HG02970 (cell line): ENCODE measurements around the gene SLC25A30.
"Not testable (repeated sequence)": the region's sequence is repeated elsewhere in the genome, so short reads cannot be mapped to it uniquely, and the experiment has no call there.

Experiments
- ATAC-seq: cut with Tn5 transposase; IDR thresholded peaks from one replicate; pipeline ENCODE4 v1.9.1; 2021; ENCODE audit warnings: mild to moderate bottlenecking, moderate library complexity, moderate number of reproducible peaks; ENCODE audit not compliant: unreplicated experiment, low FRiP score

Gene SLC25A30

DNA sequence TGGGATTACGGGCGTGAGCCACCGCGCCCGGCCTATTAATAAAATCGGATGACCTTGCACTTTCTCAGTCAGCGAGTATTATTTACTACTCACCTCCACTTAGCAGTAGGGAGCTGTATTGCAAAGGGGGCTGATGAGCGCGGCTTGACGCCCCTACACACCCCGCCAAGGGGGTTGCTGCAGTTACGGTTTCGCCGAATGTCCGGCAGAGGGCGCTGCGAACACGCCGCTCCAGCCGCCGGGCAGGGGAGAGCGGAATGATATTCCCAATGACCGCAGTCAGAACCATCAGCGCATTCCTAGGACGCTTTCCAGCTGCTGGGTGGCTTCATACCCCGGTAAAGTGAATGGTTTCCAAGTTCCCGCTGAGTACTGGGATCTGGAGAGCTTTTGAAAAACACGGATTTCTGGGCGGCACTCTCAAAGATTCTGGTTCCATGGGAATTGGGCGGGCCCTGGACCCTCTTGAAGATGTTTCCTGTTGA, 47.2 kb downstream of the SLC25A30 start:
- ATAC-seq = no peak

DNA sequence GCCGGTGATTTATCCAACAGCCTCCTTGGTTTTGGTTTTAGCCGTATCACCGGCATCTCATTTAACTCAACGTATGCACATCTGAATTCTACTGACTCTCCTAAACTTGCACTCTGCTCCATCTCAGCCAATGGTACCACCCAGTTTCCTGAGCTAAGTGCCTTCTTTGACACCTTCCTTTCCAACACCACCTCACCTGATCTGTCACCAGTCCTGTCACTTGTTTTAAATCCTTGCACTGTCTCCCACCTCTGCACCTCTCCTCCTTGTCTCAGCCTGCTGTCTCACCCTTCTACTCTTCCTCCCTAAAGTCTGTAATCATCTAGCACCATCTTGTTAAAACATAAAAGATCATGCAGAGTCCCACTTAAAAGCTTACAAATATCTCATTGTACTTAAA, 49.1 kb downstream of the SLC25A30 start:
- no peak for ATAC-seq

DNA sequence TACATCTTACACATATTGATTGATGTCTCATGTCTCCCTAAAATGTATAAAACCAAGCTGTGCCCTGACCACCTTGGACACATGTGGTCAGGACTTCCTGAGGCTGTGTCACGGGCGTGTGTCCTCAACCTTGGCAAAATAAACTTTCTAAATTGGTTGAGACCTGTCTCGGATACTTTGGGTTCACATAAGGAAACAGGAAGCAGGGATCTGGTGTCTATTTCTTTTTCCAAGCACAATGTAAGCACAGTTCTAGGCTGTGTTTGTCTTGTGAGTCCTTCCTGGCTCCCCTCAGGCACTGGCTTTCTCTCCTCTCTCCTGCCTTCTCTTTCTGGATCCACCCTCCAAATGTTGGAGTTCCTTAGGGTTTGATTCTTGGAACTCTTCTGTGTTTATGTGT, 49.6 kb downstream of the SLC25A30 start:
- no peak for ATAC-seq

DNA sequence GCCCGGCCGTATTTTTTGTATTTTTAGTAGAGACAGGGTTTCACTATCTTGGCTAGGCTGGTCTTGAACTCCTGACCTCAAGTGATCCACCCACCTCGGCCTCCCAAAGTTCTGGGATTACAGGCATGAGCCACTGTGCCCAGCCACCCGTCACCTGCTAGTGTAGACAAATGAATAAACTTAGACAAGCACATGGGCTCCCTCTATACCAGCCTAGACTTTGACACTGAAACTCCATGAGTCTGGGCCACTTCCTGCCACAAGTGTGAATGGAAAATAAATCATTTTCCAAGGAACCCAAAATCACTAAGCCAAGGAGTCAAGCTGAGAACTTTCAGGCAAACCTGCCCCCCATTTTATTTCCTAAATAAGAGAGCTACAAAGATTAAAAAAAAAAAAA, 50.2 kb downstream of the SLC25A30 start:
- no peak for ATAC-seq

DNA sequence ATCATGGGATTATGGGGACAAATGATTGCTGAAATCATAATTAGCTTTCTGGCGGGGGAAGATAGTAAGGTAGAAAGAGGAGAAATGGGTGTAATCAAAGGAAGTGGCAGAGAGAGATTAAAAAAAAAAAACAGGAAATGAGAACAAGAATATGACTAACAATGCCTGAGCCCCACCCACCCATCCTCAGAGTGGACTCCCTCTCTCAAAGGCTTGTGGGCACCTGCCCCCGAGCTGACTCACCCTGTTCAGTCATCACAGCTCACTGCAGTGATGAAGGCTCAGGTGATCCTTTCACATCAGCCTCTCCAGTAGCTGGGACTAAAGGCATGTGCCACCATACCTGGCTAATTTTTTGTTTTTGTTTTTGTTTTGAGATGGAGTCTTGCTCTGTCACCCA, 50.8 kb downstream of the SLC25A30 start:
- peak; percentile 76 for ATAC-seq

DNA sequence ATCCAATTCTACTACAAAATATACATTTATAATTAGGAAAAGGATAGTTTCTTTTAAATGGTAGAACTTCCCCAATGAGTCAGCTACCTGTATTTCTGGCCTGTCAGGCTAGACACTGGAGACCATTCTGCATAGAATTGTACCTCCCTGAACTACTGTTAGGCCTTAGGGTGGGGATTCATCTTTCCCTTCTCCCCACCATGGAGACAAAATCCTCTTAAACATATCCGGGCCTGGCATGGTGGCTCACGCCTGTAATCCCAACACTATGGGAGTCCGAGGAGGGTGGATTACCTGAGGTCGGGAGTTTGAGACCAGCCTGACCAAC, 52.7 kb downstream of the SLC25A30 start:
- no peak for ATAC-seq

GRCh38 chr13:45364876-45365557, 53.2 kb downstream of the SLC25A30 start:
- no peak for ATAC-seq

- no peak for ATAC-seq
Measured at GRCh38 chr13:45362939-45363338, 55.2 kb downstream of the SLC25A30 start.

DNA sequence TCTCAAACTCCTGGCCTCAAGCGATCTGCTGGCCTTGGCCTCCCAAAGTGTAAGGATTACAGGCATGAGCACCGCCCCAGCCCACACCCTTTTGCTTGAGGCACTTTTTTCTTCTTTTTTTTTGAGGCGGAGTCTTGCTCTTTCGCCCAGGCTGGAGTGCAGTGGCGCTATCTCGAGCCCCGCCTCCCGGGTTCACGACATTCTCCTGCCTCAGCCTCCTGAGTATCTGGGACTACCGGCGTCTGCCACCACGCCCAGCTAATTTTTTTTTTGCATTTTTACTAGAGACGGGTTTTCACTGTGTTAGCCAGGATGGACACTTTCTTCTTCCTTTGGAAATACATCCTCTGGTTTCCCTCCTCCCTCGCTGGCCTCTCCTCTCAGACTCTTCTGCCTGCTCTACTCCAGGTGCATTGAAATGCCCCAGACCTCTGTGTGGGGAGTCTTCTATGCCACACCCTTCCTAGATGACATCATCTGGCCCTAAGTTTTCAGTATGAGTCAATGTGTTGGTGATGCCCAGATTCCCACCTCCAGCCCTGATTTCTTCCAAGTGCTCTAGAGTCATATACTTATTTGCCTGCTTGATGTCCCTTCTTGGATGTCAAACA, 56.5 kb downstream of the SLC25A30 start:
- ATAC-seq = no peak

- ATAC-seq = no peak
Measured at GRCh38 chr13:45356966-45357672, 61.1 kb downstream of the SLC25A30 start.

DNA sequence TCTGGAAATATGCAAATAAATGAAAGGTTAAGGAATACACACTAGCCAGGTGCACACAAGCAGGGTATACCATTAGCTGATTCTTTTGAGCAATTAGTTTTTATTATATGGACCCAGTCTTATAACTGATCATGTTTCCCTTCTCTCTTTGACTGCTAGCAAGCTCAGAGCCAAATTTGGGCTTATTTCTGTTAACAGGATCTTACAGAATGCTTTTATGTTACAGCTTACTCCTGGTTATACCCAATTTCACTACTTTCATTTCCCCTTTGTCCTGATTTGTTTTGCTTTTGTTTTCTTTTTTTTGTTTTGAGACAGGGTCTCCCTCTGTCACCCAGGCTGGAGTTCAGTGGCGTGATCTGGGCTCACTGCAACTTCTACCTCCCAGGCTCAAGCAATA, 64.3 kb downstream of the SLC25A30 start:
- ATAC-seq = no peak

DNA sequence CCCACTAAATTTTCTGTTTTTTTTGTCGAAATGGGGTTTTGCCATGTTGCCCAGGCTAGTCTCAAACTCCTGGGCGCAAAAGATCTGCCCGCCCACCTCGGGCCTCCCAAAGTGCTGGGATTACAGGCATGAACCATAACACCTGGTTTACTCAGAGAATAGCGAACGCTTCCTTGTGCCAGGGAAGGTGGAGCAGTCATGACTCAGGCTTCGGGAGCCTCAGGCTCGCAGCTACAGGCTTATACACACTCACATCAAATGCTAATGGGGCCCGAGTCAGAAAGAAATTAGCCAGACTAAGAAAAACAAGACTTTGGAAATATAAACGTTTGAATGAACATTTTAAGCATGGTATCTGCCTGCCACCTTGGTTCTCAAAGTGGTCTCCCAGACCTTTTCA, 66.1 kb downstream of the SLC25A30 start:
- ATAC-seq = no peak

DNA sequence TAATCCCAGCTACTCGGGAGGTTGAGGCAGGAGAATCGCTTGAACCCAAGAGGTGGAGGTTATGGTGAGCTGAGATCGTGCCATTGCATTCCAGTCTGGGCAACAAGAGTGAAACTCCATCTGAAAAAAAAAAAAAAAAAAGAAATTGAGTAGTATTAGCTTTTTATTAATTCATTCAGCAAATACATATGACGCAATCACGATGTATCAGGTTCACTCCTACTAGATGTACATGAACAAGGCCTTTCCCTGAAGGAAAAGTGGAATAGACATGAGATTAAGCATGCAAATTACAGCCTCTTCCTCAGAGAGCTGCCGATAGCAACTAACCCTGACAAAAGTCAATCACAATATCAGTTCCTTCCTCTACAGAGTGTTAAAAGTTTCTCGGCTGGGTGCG, 68.0 kb downstream of the SLC25A30 start:
- ATAC-seq = no peak

GRCh38 chr13:45349438-45349837, 68.7 kb downstream of the SLC25A30 start:
- no peak for ATAC-seq

DNA sequence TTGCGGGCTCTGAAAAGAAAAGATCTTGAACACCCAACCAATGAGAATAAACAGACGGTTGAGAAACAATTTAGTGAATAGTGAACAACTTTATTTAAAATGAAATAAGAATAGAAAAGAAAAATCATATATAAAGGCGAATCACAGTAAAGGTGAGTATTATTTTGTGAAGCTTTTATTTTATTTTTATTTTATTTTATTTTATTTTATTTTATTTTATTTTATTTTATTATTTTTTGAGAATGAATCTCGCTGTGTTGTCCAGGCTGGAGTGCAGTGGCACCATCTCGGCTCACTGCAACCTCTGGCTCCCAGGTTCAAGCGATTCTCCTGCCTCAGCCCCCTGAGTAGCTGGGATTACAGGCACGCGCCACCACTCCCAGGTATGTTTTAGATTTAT, 74.1 kb downstream of the SLC25A30 start:
- ATAC-seq = not testable (repeated sequence)
